ENCODE measurements around the gene TMEM161A. TPM values are rescaled to one million over a fixed set of nuclear protein-coding genes. Genes with fewer than 3 reads are reported as not detected.

TMEM161A gene
- total and polyA plus RNA-seq, 2 experiments from 2014 or later, result 38.9 to 59.5 TPM

DNA sequence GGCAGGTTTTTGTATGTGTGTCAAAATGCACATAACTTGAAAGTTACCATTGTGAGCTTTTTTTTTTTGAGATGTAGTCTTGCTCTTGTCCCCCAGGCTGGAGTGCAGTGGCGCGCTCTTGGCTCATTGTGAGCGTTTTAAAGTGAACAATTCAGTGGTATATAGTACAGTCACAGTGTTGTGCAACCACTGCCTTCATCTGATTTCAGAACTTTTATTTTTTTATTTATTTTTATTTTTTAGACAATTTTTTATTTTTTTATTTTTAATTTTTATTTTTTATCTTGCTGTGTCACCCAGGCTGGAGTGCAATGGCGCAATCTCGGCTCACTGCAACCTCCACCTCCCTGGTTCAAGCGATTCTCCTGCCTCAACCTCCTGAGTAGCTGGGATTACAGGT is 59.5 kb downstream of the TMEM161A start (continued):
- TF ChIP-seq EZH2phosphoT487 (IDR thresholded peaks at IDR 0.05; ENCODE audit: unreplicated experiment), result no peak

DNA sequence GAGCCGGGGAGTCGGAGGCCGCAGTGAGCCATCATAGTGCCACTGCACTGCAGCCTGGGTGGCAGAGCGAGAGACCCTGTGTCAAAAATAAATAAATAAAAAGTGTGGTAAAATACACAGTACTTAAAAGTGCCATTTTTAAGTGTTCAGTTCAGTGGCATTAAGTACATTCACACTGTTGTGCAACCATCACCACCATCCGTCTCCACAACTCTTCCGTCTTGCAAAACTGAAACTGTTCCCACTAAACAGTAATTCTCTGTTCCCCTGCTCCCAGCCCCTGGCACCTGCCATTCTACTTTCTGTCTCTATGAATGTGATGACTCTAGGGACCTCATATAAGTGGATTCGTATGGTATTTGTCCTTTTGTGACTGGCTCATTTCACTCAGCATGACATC is 61.2 kb downstream of the TMEM161A start:
- Histone ChIP-seq H3K4me2 (no peak overlapping the region), H3K9me2 (ENCODE audit: insufficient read depth) (0 out of 2 replicates have a peak, but pooled peaks cover 4% of the 10 kb centered on the region), H3F3A (replicated peaks; ENCODE audit: low read depth) (no peaks in the 10 kb centered on the region), H4K20me1 (replicated peaks; ENCODE audit: insufficient read depth) (no peaks in the 10 kb centered on the region), H3K36me3 (ENCODE audit: insufficient read depth) (no peaks in the 10 kb centered on the region), H3K27ac (ENCODE audit: low read depth) (no peak overlapping the region), H3K27me3 (ENCODE audit: insufficient read depth) (peaks cover 15% of the 10 kb centered on the region; the same call in 1 of the 2 replicates), H2AFZ (no peak overlapping the region), H3K79me2 (replicated peaks; ENCODE audit: insufficient read depth) (no peaks in the 10 kb centered on the region), H3K4me1 (ENCODE audit: insufficient read depth) (no peaks in the 10 kb centered on the region), H3K4me3 (no peak overlapping the region)
- Mint-ChIP-seq H3K36me3 (ENCODE audit: low read depth) (no peaks in the 10 kb centered on the region), H3K27me3 (ENCODE audit: insufficient read depth, low read depth, poor library complexity) (peaks cover 10% of the 10 kb centered on the region), H3K9me3 (no peaks in the 10 kb centered on the region), H3K27ac (no peak overlapping the region), H3K4me1 (no peaks in the 10 kb centered on the region), H3K4me3 (no peak overlapping the region)
- TF ChIP-seq, protein P1, sequence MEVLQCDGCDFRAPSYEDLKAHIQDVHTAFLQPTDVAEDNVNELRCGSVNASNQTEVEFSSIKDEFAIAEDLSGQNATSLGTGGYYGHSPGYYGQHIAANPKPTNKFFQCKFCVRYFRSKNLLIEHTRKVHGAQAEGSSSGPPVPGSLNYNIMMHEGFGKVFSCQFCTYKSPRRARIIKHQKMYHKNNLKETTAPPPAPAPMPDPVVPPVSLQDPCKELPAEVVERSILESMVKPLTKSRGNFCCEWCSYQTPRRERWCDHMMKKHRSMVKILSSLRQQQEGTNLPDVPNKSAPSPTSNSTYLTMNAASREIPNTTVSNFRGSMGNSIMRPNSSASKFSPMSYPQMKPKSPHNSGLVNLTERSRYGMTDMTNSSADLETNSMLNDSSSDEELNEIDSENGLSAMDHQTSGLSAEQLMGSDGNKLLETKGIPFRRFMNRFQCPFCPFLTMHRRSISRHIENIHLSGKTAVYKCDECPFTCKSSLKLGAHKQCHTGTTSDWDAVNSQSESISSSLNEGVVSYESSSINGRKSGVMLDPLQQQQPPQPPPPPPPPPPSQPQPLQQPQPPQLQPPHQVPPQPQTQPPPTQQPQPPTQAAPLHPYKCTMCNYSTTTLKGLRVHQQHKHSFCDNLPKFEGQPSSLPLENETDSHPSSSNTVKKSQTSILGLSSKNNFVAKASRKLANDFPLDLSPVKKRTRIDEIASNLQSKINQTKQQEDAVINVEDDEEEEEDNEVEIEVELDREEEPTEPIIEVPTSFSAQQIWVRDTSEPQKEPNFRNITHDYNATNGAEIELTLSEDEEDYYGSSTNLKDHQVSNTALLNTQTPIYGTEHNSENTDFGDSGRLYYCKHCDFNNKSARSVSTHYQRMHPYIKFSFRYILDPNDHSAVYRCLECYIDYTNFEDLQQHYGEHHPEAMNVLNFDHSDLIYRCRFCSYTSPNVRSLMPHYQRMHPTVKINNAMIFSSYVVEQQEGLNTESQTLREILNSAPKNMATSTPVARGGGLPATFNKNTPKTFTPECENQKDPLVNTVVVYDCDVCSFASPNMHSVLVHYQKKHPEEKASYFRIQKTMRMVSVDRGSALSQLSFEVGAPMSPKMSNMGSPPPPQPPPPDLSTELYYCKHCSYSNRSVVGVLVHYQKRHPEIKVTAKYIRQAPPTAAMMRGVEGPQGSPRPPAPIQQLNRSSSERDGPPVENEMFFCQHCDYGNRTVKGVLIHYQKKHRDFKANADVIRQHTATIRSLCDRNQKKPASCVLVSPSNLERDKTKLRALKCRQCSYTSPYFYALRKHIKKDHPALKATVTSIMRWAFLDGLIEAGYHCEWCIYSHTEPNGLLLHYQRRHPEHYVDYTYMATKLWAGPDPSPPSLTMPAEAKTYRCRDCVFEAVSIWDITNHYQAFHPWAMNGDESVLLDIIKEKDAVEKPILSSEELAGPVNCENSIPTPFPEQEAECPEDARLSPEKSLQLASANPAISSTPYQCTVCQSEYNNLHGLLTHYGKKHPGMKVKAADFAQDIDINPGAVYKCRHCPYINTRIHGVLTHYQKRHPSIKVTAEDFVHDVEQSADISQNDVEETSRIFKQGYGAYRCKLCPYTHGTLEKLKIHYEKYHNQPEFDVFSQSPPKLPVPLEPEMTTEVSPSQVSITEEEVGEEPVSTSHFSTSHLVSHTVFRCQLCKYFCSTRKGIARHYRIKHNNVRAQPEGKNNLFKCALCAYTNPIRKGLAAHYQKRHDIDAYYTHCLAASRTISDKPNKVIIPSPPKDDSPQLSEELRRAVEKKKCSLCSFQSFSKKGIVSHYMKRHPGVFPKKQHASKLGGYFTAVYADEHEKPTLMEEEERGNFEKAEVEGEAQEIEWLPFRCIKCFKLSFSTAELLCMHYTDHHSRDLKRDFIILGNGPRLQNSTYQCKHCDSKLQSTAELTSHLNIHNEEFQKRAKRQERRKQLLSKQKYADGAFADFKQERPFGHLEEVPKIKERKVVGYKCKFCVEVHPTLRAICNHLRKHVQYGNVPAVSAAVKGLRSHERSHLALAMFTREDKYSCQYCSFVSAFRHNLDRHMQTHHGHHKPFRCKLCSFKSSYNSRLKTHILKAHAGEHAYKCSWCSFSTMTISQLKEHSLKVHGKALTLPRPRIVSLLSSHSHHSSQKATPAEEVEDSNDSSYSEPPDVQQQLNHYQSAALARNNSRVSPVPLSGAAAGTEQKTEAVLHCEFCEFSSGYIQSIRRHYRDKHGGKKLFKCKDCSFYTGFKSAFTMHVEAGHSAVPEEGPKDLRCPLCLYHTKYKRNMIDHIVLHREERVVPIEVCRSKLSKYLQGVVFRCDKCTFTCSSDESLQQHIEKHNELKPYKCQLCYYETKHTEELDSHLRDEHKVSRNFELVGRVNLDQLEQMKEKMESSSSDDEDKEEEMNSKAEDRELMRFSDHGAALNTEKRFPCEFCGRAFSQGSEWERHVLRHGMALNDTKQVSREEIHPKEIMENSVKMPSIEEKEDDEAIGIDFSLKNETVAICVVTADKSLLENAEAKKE (CRISPR knock-in tag; IDR thresholded peaks at IDR 0.05), result no peak
- no peak for TF ChIP-seq ZNF331 (CRISPR knock-in tag; IDR thresholded peaks at IDR 0.05; ENCODE audit: low read depth)
- TF ChIP-seq JUNB (IDR thresholded peaks at IDR 0.05; ENCODE audit: unreplicated experiment), result no peak
- TF ChIP-seq NANOG (IDR thresholded peaks at IDR 0.05; ENCODE audit: borderline replicate concordance), result no peak
- no peak for TF ChIP-seq CREB1 (CRISPR knock-in tag; IDR thresholded peaks at IDR 0.05; ENCODE audit: low read depth)
- TF ChIP-seq, protein P2, sequence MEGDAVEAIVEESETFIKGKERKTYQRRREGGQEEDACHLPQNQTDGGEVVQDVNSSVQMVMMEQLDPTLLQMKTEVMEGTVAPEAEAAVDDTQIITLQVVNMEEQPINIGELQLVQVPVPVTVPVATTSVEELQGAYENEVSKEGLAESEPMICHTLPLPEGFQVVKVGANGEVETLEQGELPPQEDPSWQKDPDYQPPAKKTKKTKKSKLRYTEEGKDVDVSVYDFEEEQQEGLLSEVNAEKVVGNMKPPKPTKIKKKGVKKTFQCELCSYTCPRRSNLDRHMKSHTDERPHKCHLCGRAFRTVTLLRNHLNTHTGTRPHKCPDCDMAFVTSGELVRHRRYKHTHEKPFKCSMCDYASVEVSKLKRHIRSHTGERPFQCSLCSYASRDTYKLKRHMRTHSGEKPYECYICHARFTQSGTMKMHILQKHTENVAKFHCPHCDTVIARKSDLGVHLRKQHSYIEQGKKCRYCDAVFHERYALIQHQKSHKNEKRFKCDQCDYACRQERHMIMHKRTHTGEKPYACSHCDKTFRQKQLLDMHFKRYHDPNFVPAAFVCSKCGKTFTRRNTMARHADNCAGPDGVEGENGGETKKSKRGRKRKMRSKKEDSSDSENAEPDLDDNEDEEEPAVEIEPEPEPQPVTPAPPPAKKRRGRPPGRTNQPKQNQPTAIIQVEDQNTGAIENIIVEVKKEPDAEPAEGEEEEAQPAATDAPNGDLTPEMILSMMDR (conservative IDR thresholded peaks at IDR 0.05; ENCODE audit: low read depth in 2 of 2), result no peak
- TF ChIP-seq STAT1 (IDR thresholded peaks at IDR 0.05; ENCODE audit: unreplicated experiment), result no peak
- no peak for TF ChIP-seq POLR2AphosphoS5 (IDR thresholded peaks at IDR 0.05; ENCODE audit: low read depth)
- no peak for TF ChIP-seq EZH2phosphoT487 (IDR thresholded peaks at IDR 0.05; ENCODE audit: unreplicated experiment)
- TF ChIP-seq, protein P3, sequence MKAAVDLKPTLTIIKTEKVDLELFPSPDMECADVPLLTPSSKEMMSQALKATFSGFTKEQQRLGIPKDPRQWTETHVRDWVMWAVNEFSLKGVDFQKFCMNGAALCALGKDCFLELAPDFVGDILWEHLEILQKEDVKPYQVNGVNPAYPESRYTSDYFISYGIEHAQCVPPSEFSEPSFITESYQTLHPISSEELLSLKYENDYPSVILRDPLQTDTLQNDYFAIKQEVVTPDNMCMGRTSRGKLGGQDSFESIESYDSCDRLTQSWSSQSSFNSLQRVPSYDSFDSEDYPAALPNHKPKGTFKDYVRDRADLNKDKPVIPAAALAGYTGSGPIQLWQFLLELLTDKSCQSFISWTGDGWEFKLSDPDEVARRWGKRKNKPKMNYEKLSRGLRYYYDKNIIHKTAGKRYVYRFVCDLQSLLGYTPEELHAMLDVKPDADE (IDR thresholded peaks at IDR 0.05), result no peak
- TF ChIP-seq REST (IDR thresholded peaks at IDR 0.05; ENCODE audit: unreplicated experiment), result no peak
- no peak for TF ChIP-seq EZH2 (IDR thresholded peaks at IDR 0.05; ENCODE audit: low read depth, unreplicated experiment)
- no peak for TF ChIP-seq ZNF114 (CRISPR knock-in tag; IDR thresholded peaks at IDR 0.05)
- no peak for DNase-seq (ENCODE audit: low spot score)
- ATAC-seq, result no peak

Measured in GM23338 (cell line).